ENCODE results near the gene YBX2.
"Not testable (repeated sequence)": the region's sequence is repeated elsewhere in the genome, so short reads cannot be mapped to it uniquely, and the experiment has no call there.

Gene YBX2

GRCh38 chr17:7294614-7295153 lies at the start of gene YBX2:
YBX2 (minus strand) TSS chr17:7294639; CDS start chr17:7294500, 139 bp downstream.
- no peak for FAIRE-seq

GRCh38 chr17:7343250-7343649 lies 48.8 kb upstream of the YBX2 start:
- no peak for FAIRE-seq

GRCh38 chr17:7341842-7342241 lies 47.4 kb upstream of the YBX2 start:
- FAIRE-seq: no peak

DNA sequence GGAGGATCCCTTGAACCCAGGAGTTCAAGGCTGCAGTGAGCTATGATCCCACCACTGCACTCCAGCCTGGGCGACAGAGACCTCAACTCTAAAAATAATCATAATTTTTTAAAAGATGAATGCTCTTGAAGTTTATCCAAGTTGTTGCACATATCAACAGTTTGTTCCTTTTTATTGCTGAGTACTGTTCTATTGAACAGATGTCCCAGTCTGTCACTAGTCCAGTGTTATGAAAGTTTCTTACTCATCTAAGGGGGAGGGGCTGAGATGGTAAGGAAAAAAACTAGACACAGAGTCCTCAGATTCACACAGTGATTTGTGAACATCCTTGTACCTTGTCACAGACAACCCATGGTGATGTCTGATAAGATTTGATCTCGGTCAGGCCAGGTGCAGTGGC lies 45.7 kb upstream of the YBX2 start:
- FAIRE-seq: no peak

DNA sequence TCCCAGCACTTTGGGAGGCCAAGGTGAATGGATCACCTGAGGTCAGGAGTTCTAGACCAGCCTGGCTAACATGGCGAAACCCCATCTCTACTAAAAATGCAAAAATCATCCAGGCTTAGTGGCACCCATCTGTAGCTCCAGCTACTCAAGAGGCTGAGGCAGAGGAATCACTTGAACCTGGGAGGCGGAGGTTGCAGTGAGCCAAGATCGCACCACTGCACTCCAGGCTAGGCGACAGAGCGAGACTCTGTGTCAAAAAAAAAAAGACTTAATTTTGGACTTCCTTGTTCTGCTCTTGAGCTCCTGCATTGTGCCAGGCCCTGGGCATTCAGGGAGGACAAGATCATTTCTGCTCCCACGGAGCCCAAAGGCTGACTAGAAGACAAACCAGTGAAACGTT lies 43.2 kb upstream of the YBX2 start:
- FAIRE-seq: not testable (repeated sequence)

GRCh38 chr17:7336240-7337175 lies 42.1 kb upstream of the YBX2 start, which contains the start of gene ACAP1:
ACAP1 (plus strand) TSS chr17:7336529; CDS start chr17:7336735, 206 bp downstream.
- FAIRE-seq: no peak

- FAIRE-seq: not testable (repeated sequence)
Observed at GRCh38 chr17:7335765-7336164, 41.3 kb upstream of the YBX2 start.

DNA sequence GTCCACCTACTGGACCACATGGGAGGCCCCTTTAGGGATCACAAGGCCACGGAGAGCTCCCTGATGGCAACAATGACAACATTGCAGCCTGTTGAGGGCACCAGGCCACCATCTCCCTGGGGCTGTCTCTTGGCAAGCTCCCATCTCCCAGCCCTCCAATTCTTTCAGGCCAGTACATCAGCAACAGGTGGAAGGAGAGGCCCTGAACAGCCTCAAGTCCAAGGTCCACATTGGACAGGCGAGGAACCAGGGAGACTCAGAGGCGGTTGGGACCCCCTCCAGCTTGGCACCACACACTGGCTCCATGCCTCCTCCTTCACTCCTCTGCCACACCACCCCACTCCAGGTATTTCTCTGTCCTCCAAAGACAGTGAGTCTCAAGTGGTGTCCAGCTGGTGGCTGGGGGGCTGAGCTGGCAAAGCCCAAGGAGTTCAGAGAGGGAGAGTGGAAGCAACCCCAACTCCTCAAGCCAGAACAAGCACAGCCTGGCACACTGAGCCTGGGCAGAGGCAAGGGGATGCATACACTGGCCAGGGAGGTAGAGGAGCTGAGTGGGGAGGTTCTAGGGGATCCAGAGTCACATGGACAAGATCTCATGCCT lies 40.6 kb upstream of the YBX2 start:
- no peak for FAIRE-seq

GRCh38 chr17:7332600-7333069 lies 38.2 kb upstream of the YBX2 start:
- FAIRE-seq: not testable (repeated sequence)

- no peak for FAIRE-seq
Observed at GRCh38 chr17:7332111-7332510, 37.7 kb upstream of the YBX2 start.

- FAIRE-seq: no peak
Observed at GRCh38 chr17:7330638-7331015, 36.2 kb upstream of the YBX2 start.

DNA sequence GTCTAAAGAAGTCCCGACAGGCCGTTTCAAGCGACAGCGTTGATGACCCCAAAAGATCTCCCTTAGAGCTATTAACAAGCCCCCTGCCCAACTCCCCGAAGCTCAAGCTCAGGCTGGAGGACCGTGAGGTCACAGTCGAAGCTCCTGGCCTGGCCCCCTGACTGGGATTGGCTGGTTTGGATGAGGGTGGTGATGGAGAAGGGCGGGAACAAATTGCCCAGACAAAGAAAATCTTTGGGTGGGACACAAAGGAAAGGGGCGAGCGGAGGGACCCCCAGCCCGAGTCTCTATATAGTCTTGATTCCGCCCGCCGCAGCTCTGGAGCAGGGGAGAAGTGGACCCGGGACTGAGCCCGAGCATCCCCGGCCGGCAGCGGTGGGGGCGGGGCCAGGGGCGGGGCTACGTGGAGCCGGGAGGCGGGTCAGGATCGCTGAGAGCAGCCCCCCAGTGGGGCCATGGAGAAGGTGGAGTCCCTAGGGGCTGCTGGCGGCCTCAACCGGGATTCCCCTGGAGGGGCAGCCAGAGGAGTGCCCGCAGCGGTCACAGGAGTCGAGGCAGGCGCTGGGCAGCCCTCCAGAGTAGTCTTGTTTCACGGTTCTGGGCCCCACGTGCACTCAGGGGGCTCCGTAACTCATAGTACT lies 35.7 kb upstream of the YBX2 start:
- FAIRE-seq: no peak

DNA sequence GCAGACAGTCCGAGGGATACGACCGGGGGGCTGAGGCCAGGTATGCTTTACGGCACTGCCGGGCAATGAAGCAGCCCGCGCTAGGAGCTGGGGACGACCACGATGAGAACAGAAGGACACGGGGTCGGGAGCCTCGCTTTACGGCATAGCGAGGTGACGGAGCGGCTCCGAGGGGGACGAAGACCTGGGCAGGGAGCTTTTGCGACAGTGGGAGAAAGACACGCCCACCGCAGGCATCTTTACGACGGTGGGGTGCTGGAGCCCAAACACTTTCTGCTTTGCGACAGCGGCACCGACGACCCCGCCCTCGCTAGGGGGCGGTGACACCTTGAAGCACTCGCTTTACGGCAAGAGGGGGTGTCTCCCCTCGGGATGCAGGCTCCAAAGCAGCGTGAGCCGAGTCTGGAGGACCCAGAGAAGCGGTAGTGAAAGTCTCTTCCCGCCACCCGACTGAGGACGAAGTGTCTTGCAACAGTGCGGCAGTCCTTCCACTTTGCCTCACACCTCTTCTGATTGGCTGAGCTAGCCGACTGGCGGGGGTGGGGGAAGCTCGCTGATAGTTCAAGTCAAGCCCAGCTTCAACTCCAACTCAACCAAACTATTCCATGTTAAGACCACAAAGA lies 35.0 kb upstream of the YBX2 start:
- FAIRE-seq: peak; percentile 88

GRCh38 chr17:7328840-7329373 lies 34.5 kb upstream of the YBX2 start, which contains the start of gene NEURL4:
NEURL4 (minus strand) TSS chr17:7329335; CDS start chr17:7329312, 23 bp downstream.
- FAIRE-seq: no peak

DNA sequence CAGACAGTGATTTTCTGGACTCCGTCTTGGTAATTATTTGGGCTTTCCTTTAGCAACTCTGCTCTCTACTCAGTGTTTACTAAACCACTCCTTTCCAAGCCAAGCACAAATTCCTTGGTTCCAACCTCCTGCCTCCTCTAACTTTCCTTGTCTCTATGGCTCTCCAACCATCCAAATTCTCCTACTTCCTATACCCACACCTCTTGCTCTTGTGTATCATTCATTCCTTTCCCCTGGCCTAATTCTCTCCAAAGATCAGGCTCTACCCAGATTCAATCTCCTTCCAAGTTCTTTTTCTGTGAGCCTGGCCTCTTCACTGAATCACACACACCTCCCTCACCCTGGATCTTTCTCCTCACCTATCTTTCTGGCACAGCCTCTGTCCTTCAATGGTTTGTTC lies 33.6 kb upstream of the YBX2 start:
- FAIRE-seq: no peak

- no peak for FAIRE-seq
Observed at GRCh38 chr17:7327501-7327900, 33.1 kb upstream of the YBX2 start.

DNA sequence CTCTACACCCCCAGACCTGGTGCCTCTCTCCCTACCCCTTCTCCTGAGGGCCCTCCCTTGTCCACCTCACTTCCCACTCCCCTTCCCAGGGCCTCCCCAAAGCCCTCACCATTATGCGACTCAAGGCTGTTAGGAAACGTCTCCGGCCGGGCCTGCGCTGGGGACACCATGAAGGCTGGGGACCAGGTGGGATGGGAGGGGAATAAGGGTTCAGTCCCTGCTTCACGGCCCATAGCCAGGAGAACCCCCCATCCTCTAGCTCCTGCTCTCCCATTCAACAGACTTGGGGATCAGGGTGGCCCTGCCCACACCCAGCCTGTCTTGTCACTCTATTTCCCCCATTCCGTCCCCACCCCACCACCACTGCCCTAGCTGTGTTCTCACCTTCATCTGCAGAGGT lies 32.6 kb upstream of the YBX2 start:
- no peak for FAIRE-seq

- no peak for FAIRE-seq
Observed at GRCh38 chr17:7326186-7326585, 31.7 kb upstream of the YBX2 start.

DNA sequence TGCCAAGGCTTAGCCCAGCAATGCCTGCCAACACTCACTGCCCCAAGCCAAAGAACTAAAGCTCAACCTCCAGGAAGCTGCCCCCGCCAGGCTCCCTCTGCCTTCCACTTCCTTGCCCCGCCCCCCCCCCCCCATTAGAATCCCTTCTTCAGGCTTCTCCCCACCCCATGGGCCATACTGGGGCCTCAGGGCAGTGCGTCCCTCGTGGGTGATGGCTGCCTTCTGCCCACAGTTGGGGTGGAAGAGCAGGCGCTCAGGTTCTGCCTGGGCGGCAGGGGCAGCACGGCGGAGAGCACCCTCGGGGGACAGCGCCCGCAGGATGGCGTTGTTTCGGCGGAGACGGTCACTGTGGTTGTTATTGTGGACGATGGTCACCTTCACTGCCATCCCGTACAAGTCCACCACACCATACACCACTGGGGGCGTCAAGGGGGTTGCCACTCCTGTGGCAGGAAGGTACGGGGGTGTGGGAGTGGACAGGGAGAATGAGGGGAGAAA lies 30.6 kb upstream of the YBX2 start:
- no peak for FAIRE-seq

- FAIRE-seq: no peak
Observed at GRCh38 chr17:7324438-7324779, 30.0 kb upstream of the YBX2 start.

- no peak for FAIRE-seq
Observed at GRCh38 chr17:7323731-7324437, 29.4 kb upstream of the YBX2 start.
